ENCODE results near the gene GABPB1. TPM values are rescaled to one million over a fixed set of nuclear protein-coding genes. Genes with fewer than 3 reads are reported as not detected.

GABPB1 gene
- total RNA-seq, 2 donors from 2014 or later: 13.0 to 27.8 TPM

- no peaks in the 10 kb centered on the region for H3K4me1 ChIP-seq (ENCODE audit: control insufficient read depth in 1 of 2, low read depth in 2 of 2)
- no peaks in the 10 kb centered on the region for H3K27me3 ChIP-seq (replicated peaks; ENCODE audit: insufficient read depth)
- DNase-seq (ENCODE audit: low spot score) (no peak), ATAC-seq (ENCODE audit: insufficient number of reproducible peaks, low FRiP score, low read depth) (no peak)
- no peak overlapping the region for H3K4me3 ChIP-seq
- H3K27ac ChIP-seq: no peak overlapping the region
- TF ChIP-seq CTCF (IDR thresholded peaks at IDR 0.05): no peak
- H3K36me3 ChIP-seq: peaks cover 19% of the 10 kb centered on the region
- H3K9me3 ChIP-seq: no peaks in the 10 kb centered on the region
These were observed 56.7 kb downstream of the GABPB1 start for GRCh38 chr15:50298340-50298739.

- H3K9me3 ChIP-seq: no peaks in the 10 kb centered on the region
- TF ChIP-seq CTCF (IDR thresholded peaks at IDR 0.05): no peak
- DNase-seq (ENCODE audit: low spot score): no peak
- ATAC-seq (ENCODE audit: insufficient number of reproducible peaks, low FRiP score, low read depth): no peak
- peaks cover 13% of the 10 kb centered on the region for H3K36me3 ChIP-seq
- H3K4me3 ChIP-seq: no peak overlapping the region
- no peaks in the 10 kb centered on the region for H3K4me1 ChIP-seq (ENCODE audit: control insufficient read depth in 1 of 2, low read depth in 2 of 2)
- H3K27me3 ChIP-seq (replicated peaks; ENCODE audit: insufficient read depth): no peaks in the 10 kb centered on the region
- H3K27ac ChIP-seq: no peak overlapping the region
These were observed 59.0 kb downstream of the GABPB1 start for GRCh38 chr15:50295966-50296365.

- Histone ChIP-seq H3K27ac (no peak overlapping the region), H3K4me1 (ENCODE audit: control insufficient read depth in 1 of 2, low read depth in 2 of 2) (no peaks in the 10 kb centered on the region), H3K36me3 (peaks cover 7% of the 10 kb centered on the region), H3K4me3 (no peak overlapping the region), H3K9me3 (no peaks in the 10 kb centered on the region), H3K27me3 (replicated peaks; ENCODE audit: insufficient read depth) (no peaks in the 10 kb centered on the region)
- DNase-seq (ENCODE audit: low spot score): no peak
- no peak for ATAC-seq (ENCODE audit: insufficient number of reproducible peaks, low FRiP score, low read depth)
- TF ChIP-seq CTCF (IDR thresholded peaks at IDR 0.05): no peak
These were observed 65.2 kb downstream of the GABPB1 start for GRCh38 chr15:50289749-50290148.

- Histone ChIP-seq H3K9me3 (no peaks in the 10 kb centered on the region), H3K4me1 (ENCODE audit: control insufficient read depth in 1 of 2, low read depth in 2 of 2) (no peaks in the 10 kb centered on the region), H3K27me3 (replicated peaks; ENCODE audit: insufficient read depth) (no peaks in the 10 kb centered on the region), H3K27ac (no peak overlapping the region), H3K36me3 (peaks cover 7% of the 10 kb centered on the region), H3K4me3 (no peak overlapping the region)
- DNase-seq (ENCODE audit: low spot score) (no peak), ATAC-seq (ENCODE audit: insufficient number of reproducible peaks, low FRiP score, low read depth) (no peak)
- TF ChIP-seq CTCF (IDR thresholded peaks at IDR 0.05): no peak
These were observed 67.5 kb downstream of the GABPB1 start for GRCh38 chr15:50287324-50288116.

GRCh38 chr15:50281427-50281826 lies 73.6 kb downstream of the GABPB1 start:
- H3K4me1 ChIP-seq (ENCODE audit: control insufficient read depth in 1 of 2, low read depth in 2 of 2): no peaks in the 10 kb centered on the region
- H3K27ac ChIP-seq: no peak overlapping the region
- TF ChIP-seq CTCF (IDR thresholded peaks at IDR 0.05): no peak
- H3K27me3 ChIP-seq (replicated peaks; ENCODE audit: insufficient read depth): no peaks in the 10 kb centered on the region
- H3K9me3 ChIP-seq: no peaks in the 10 kb centered on the region
- DNase-seq (ENCODE audit: low spot score) (no peak), ATAC-seq (ENCODE audit: insufficient number of reproducible peaks, low FRiP score, low read depth) (no peak)
- no peak overlapping the region for H3K4me3 ChIP-seq
- no peaks in the 10 kb centered on the region for H3K36me3 ChIP-seq

Measured in thoracic aorta (tissue), 2 donors.